Measurements from ENCODE around the gene ETS2.

The ETS2 gene

DNA sequence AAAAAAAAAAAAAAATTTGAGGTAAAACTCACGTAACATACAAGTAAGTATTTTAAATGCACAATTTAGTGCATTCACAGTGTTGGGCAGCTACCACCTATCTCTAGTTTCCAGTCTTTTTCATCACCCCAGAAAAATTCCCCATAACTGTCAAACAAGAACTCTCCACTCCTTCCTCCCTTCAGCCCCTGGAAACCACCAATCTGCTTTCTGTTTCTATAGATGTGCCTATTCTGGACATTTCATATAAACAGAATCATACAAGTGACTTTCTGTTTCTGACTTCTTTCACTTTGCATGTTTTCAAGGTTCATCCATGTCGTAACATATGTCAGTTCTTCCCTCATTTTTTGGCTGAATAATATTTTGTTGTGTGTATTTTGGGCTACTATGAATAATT is 24.9 kb upstream of the ETS2 start:
- no peak for DNase-seq

DNA sequence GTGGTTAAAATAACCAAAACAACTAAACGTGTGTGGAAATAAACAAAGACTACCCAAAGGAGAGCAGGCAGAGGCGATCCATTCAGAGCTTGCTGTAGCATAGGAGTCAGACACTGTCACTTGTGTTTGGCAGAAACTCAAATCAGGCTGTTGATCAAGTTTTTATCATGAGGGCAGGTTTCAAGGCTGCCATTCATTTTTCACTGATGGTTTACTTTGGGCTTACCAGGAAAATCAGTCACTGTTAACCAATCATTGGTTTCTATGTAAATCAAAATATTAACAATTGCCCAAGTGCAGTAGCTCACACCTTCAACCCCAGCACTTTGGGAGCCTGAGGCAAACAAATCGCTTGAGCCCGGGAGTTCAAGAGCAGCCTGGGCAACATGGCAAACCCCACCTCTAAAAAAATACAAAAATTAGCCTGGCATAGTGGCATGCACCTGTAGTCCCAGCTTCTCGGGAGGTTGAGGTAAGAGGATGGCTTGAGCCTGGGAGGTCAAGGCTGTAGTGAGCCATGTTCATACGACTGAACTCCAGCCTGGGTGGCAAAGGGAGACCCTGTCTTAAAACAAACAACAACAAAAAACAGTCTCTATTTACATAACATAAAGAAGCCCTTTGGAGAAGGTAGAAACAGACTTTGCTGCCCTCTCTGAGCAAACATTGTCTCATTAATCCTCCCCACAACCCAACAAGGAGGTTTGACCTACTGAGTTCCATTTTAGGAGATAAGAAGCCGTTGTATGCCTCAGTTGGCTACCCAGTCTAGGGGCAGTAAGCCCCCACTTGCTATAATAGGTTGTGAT is 21.1 kb upstream of the ETS2 start:
- DNase-seq: no peak

DNA sequence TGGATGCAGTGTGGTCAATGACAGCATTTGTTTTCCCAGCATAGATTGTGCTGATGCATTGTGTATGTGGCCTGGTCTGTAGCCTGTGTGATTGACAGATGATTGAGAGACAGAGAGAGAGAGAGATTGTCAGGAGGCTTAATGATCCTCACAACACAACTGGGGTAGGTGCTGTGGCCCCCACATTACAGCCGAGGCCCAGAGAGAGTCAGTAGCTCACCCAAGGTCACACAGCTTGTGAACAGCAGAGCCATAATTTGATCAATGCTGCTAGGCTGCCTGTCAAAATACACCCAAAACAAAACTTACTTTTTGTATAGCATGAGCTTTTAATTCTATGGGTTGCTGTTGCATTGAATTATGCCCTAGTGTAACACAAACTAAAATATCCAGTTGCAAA is 20.2 kb upstream of the ETS2 start:
- DNase-seq: no peak

DNA sequence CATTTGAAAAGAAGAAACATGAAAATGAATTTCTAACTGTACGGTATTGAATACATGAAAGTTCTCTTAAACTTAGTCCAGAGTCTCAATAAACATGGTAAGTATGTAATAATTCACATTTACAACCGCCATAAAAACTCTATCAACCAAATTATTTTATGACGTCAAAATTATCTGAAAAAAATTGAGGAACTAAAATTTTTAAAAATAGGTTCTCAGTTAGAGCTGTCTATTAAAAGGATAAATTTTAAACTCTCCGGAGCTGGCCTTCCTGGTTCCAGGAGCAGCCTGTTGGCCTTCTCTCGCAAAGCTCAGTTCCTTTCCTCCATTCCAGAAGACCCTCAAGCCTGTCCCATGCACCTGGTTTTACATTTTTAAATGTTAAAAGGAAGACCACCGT is 18.7 kb upstream of the ETS2 start:
- no peak for DNase-seq

DNA sequence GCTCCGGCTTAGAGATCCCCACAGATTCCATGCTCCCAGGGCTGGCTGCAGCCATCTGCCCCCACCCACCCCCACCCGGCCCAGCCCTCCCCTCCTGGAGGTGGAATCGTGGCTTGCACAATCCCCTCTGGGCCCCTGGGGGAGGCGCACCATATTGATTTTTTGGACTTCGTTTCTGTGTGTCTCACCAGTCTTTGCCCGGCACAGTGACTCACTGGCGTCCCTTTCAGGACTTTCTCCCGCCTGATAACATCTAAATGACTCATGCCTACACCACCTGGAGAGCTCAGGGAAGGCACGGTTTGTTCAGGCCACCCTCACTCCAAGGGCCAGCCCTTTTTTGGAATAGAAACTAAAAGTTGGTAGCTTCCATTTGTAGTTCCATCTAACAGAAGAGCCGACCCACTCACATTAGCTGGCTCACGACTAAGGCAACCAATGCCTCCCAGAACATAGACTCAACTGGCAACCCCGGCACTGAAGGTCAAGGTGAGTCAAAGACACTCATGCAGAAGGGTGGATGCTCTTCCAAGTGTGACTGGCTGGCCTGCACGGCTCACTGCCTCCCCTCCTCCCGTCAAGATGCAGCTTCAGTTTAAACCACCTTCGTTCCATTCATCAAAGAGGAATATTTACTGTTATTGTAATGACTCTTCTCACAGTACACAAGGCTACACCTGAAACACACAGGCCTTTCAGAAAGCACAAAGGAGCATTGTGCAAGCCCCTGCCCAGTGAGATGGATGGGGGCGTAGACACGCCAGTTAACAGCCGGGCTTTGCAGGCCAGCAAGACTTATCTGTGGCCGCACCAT is 18.1 kb upstream of the ETS2 start:
- no peak for DNase-seq

DNA sequence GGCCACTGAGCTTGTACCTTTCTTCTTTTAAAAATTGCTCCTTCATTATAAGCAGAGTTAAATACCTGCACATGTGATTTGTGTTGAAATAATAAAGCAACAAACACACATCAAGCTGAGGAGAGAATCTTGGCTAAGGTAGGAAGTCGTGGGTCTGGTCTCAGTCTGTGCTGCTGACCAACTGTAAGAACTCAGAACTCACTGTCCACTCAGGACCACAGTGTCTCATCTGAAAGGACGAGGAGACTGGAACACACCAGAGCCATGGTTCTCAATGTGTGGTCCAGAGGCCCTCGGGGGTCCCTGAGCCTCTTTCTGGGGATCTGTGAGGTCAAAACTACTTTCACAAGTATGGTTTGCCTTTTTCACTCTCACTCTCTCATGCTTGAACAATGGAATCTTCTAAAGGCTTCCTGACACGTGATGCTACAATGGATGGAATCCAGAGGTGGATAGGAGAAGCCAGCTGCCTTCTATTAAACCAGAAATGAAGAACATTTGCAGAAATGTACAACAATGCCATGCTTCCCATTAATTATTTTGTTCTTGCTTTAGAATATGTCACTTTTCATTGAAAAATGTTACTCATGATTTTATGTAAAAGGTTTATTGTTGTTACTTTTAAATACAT is 17.3 kb upstream of the ETS2 start:
- DNase-seq: peak; percentile 20

DNA sequence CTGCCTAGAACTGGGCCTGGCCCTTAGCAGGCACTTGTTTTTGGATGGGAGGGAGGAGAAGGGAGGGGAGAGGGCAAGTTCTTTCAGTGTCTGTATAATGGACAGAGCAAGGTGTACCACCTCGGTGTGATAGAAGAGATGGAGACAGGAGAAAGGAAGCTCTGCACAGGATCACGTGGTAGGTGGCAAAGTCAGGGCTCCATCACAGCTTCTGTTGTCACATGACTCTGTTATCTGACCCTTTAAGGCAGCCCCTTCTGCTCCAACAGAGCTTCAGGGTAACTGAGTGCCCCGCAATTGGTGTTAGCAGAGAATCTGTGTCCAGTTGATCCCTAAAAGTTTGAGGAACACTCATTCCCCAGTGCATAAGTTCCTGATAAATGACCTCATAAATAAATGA is 16.5 kb upstream of the ETS2 start:
- DNase-seq: no peak

DNA sequence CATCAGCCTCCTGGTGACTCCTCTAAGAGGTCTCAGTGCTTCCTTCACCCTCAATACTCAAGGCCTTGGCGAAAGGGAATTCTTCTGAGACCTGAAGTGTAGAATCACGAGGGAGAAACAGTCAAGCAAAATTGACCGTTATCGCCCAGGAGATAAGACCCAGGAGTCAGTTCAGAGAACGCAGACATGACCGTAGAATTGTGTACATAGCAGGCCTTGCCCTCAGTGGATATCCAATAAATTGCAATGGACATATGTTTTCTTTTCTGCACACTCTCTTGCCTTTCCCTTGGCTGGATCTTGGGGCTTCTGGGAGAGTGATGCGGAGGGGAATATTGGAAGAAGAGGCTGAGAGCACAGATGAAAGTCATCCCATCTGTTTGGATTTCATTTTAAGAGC is 15.7 kb upstream of the ETS2 start:
- no peak for DNase-seq

DNA sequence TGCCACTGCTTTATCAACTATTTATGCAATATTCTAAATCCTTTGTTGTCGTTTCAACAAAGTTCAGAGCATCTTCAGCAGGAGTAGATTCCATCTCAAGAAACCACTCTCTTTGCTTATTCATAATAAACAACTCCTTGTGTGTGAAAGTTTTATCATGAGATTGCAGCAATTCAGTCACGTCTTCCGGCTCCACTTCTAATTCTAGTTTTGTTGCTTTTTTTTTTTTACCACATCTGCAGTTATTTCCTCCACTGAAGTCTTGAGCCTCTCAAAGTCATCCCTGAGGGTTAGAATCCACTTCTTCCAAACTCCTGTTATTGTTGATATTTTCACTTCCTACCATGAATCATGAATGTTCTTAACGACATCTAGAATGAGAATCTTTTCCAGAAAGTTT is 14.8 kb upstream of the ETS2 start:
- DNase-seq: no peak

DNA sequence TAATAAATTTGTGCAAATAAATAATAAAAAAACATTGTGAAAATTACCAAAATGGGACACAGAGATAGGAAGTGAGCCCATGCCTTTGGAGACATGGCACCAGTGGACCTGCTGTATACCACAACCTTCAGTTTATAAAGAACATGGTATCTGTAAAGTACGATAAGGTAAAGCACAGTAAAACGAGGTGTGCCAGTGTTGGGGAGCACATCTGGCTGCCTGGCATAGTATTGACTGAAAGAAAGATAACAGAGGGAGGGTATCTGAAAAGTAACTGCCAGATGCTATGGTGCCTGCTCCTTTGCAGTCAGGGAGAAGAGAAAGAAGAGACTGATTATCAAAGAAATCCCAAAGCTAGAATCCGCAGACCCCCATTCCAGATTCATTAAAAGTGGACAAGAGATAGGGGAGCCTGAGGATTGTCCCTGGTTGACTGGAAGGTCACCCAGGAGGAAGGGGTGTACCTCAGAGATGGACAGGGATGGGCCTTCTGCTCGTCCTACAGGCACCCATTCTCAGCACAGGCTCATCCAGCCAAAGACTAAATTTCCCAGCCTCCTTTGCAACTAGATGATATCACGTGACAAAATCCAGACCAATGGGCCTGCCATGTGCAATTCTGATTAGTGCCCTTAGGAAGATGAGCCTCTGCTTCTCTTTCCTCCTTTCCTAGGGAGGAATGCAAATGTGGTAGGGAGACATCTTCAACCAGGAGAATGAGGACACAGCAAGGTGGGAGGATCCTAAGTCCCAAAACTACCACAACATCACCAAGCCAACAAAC is 12.9 kb upstream of the ETS2 start:
- DNase-seq: no peak

DNA sequence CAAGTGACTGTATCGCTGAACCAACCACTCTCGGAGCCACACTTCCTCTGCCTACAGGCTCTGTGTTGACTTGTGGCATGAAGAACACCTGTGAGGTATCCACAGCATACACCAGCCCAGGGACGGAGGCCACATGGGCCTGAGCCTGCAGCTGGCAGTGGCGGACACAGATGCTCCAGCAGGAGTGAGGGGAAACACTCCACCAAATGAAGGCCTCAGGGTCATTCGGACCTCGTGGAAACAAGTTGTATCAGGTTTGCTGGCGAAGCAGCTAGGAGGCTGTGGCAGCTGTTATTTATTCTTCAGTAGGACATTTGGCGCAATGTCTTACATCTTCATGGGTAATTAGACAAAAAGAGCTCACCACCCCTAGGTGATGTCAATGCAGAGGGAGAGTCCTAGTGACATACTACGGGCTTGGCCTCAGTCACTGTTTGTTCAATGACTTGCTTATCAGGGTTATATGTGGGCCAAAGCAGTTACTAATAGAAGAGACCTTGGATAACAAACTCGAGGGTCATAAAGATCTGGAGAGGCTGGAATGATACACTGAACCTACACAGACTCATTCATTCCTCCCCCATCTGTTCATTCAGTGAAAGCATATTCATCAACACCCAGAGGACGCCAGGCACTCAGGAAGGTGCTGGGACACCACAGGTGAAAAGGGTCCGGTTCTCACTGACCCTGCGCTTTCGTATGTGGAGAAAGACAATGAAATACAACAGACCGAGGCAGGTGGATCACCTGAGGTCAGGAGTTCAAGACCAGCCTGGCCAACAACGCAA is 11.6 kb upstream of the ETS2 start:
- DNase-seq: no peak

DNA sequence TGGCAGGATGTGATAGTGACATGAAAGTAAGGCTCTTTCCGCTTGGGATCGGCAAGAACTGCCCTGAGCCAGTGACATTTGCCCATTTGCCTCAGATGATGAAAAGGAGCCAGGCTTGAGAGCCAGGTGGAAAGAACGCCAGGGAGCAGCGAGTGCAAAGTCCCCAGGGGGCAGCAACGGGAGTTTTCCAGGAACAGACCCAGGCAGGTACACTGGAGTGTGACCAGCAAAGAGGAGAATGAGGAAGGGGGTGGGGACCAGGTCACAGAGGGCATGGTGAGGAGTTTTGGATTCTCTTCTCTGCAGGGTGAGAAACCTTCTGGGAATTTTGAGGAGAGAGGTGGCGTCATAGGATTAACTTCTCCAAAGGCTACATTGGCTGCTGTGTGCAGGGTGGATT is 10.8 kb upstream of the ETS2 start:
- no peak for DNase-seq

DNA sequence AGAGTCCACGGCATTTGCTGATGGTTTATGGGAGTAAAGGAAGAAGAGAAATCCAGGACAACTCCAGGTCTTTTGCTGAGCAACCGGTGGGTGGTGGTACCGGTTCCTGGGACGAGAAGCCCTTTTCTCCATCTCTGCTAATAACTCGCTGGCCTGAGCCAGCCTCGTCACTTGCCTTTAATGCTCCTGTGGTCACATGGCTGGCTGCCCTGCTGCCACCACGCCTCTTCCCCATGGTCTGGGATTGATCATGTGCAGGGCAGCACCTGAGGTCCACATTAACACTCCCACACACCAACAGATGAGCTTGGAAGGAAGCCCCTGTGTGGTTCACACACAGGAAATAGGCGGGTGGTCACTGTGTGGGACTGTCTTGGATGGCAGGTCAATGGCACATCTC is 10.3 kb upstream of the ETS2 start:
- no peak for DNase-seq

DNA sequence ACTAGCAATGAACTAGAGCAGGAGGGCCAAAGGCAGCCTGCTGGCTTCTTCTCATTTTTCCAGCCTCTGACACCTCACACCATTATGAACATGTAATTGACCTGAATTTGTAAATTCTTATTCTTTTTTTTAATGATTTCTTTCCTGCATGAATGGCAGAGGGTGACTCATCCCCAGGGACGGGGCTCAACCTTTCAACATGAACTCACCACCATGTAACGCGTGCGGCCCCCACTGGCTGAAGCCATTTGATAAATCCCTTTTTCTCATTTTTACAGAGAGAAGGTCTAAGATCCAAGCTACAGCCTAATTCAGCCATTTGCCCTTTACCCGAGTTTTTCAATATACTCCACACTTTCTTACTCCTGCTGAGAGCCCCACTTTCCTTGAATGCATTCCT is 9.3 kb upstream of the ETS2 start:
- peak; percentile 41 for DNase-seq

DNA sequence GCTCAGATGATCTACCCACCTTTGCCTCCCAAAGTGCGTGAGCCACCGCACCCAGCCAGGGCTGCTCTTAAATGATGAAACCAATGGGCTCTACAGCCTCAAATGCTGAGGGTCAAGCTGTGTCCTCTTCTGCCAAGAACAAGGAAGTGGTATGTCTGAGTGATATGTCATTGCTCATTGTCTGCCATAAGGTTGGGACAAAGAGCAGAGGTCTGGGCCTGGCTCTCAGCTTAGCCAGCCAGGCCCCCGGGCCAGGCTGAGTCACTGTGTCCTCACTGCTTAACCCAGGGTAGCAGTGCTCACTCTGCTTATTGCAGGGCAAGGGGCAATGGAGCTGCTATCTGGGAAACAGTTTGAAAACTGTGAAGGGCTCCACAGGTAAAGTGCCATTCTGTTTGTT is 8.3 kb upstream of the ETS2 start:
- no peak for DNase-seq

DNA sequence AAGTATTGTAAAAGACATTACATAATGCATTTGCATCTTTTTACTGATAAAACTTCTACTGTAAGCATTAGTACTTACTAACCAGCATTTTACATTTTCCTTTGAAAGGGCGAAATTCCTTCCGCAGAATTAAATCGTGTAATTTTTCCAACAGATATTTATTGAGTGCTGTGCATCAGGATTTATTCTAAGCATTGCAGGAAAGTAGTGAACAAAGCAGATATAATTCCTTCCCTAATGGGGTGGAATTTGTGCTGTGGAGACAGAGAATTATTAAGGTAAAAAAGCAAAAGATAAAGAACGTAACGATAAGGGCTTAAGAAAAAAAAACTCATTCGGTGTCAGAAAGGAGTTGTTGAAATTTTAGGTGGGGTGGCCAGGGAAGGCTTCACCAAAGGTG is 7.6 kb upstream of the ETS2 start:
- DNase-seq: no peak

DNA sequence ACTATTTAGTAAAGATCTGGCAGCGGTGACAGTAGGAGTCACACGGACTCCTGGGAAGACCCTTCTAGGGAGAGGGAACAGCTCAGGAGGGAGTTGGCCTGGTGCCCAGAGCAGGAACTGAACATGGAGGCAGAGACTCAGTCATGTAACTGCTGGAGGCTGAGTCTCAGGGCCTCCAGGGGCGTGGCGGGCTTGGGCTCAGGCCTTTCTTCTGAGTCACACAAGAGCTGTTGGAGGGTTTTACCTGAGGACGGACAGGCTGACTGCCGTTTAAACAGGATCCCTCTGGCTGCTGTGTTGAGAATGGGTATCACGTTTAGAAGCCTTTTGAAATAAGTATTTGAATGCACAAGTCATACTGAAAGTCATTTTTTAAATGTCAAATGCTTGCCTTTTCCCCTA is 7.2 kb upstream of the ETS2 start:
- no peak for DNase-seq

DNA sequence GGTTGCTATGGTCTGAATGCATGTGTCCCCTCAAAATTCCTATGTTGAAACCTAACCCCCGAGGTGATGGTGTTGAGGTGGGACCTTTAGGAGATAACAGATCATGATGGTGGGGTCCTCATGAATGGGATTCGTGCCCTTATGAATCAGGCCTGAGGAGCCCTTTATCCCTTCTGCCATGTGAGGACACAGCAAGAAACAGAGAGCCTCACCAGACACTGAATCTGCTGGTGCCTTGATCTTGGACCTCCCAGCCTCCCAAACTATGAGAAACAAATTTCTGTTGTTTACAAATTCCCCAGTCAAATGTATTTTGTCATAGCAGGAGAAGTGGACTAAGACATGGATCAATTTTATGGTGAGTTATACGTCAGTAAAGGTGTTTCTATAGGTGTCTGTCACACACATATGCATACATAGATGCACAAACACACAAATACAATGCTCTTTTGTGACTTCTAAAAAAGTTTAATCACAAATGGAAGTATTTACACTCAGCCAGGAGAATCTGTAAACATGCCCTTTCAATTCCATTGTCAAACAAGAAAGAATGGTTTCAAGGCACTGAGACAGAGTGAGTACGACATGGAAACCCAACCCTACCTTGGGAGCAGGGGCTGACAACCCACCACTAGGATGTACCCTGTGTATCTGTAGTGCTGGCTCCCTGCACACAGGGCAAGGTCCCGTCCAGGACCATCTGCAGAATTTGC is 5.5 kb upstream of the ETS2 start:
- DNase-seq: no peak

DNA sequence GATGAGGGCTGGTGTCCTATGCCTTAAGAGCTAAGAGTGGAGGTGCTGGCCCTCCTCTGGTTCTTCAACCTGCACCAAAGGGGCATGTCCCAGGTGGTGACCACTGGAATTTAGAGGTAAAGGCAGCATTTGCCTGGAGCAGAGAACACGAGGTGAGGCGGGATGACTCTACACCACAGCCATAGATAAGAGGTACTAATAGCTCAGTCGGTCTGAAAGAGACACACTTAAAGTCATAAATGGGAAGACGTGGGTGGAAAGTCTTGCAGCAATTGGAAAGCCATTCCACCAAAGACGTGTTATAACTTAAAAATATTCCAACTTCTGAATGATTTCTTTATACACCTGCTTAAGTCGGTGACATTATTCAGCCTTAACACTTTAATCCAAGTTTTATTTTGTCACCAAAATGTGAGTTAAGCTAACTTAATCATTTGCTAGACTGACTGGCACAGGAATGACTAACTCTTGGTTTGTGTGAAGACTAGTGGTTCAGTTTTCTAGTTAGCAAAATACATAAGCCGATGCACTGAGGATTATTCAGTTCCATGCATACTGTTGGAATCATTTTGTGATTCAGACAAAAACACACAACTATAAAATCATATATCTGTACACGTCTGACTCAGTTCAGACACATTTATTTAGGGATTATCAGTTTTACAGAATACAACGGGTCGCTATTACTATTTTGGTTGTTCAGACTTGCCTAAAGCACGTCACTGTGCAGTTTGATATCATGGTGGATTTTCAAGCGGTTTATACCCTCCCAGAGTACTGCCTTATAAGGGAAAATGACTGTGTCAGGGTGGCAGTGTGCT is 4.6 kb upstream of the ETS2 start:
- DNase-seq: no peak
